AG09309 (cell line): Measurements from ENCODE around the gene NABP1.

Experiments used
- DNase-seq: peaks from one replicate; pipeline ENCODE4 v3.0.0-alpha.2; 2010; ENCODE audit warnings: low read depth
- H3K4me3 ChIP-seq: 2 replicates; pipeline ENCODE4 v1.5.1; 2011; ENCODE audit warnings: mild to moderate bottlenecking, low read depth, low read length, moderate library complexity; ENCODE audit not compliant: control insufficient read depth
- TF ChIP-seq, protein P1 (sequence below): IDR thresholded peaks from 2 replicates; pipeline ENCODE4 v1.5.1; 2011; ENCODE audit warnings: mild to moderate bottlenecking, low read depth, low read length, inconsistent platforms; ENCODE audit not compliant: insufficient read depth, control insufficient read depth; ENCODE audit errors: missing control alignments

NABP1 gene

DNA sequence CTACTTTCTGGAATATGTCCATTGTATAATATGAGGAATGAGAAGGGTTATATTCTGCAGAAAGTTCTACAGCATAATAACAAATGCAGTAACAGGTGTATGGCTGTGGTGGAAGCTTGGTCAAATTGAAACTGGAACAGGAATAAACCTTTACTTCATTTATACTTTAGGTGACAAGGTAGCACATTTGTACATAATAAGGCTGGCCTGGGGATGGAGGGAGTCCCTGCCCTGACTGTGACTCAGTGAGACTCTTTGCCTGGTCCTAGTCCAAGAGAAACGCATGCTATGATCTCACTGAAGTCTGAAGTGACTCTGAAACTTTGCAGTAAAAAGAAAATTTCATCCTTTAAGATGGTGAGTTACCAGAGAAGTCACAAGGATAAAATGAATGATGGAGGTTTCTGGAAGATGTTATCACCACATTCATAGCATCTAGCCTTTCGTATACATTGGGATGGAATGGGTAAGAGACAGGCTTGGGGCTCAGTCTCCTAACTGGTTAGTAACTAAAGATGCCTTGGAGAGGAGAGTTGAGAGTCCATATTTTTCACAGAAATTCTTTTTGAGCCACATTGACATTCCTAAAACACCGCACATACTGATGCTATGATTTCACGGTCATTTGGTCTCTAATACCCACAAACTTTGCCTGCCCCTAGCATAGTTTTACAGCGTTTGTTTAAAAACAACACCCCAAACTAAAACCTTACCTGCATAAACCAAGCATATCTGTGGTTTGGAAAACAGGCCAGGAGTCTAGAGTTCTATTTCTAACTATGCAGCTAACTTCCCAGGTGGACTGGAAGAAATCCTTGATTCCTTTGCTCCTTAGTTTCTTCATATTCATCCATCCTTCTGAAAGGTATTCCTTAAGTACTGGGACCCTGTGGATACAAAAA is 42.4 kb upstream of the NABP1 start:
- no peak overlapping the region for H3K4me3 ChIP-seq
- TF ChIP-seq, protein P1, sequence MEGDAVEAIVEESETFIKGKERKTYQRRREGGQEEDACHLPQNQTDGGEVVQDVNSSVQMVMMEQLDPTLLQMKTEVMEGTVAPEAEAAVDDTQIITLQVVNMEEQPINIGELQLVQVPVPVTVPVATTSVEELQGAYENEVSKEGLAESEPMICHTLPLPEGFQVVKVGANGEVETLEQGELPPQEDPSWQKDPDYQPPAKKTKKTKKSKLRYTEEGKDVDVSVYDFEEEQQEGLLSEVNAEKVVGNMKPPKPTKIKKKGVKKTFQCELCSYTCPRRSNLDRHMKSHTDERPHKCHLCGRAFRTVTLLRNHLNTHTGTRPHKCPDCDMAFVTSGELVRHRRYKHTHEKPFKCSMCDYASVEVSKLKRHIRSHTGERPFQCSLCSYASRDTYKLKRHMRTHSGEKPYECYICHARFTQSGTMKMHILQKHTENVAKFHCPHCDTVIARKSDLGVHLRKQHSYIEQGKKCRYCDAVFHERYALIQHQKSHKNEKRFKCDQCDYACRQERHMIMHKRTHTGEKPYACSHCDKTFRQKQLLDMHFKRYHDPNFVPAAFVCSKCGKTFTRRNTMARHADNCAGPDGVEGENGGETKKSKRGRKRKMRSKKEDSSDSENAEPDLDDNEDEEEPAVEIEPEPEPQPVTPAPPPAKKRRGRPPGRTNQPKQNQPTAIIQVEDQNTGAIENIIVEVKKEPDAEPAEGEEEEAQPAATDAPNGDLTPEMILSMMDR: no peak
- DNase-seq: peak; percentile 43

DNA sequence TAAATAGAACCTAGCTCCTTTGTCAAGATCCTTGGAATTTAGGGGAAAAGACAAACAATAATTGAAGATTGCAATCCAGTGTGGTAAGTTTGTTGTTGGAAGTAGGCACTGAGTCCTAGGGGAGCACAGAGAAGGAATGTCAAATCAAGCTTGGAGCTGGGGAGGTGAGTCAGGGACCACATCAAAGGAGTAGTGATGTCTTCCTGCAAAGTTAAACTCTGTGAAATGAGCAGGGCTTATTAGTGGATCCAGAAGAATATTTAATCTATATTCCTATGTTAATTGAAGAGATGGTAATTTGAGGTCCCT is 41.7 kb upstream of the NABP1 start:
- TF ChIP-seq, protein P1: no peak
- no peak overlapping the region for H3K4me3 ChIP-seq
- peak; percentile 52 for DNase-seq

DNA sequence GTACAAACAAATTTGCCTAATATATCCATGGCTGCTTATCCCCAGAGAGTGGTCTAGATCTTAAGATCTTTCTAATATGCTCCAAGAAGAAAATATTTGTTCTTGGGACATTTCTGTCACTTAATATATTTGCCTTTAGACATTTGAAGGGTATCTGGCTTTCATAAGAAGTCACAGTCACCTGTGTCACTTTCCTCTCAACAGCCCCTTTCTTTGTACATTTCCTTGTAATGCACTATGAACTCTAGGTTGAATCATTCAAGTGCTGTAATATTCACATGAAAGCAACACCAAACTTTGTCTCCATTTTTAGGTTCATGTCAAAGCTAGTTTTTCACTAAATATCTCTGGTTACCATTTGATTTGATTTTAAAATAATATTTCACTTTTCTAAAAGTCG is 41.4 kb upstream of the NABP1 start:
- TF ChIP-seq, protein P1: no peak
- no peak overlapping the region for H3K4me3 ChIP-seq
- no peak for DNase-seq

- no peak overlapping the region for H3K4me3 ChIP-seq
- TF ChIP-seq, protein P1: no peak
- no peak for DNase-seq
These were observed 40.5 kb upstream of the NABP1 start for GRCh38 chr2:191637182-191638078.

- TF ChIP-seq, protein P1: no peak
- no peak overlapping the region for H3K4me3 ChIP-seq
- DNase-seq: no peak
These were observed 39.7 kb upstream of the NABP1 start for GRCh38 chr2:191638079-191638801.

- TF ChIP-seq, protein P1: no peak
- H3K4me3 ChIP-seq: no peak overlapping the region
- DNase-seq: no peak
These were observed 39.1 kb upstream of the NABP1 start for GRCh38 chr2:191638802-191639172.
